HG03521 (cell line): Measurements from ENCODE around the gene SH3TC1.

Source experiments
- ATAC-seq: cut with Tn5 transposase; IDR thresholded peaks from one replicate; pipeline ENCODE4 v1.9.1; 2021; ENCODE audit warnings: mild to moderate bottlenecking, moderate library complexity; ENCODE audit not compliant: unreplicated experiment

SH3TC1 gene

GRCh38 chr4:8227771-8228318 lies 28.8 kb downstream of the SH3TC1 start:
- no peak for ATAC-seq

DNA sequence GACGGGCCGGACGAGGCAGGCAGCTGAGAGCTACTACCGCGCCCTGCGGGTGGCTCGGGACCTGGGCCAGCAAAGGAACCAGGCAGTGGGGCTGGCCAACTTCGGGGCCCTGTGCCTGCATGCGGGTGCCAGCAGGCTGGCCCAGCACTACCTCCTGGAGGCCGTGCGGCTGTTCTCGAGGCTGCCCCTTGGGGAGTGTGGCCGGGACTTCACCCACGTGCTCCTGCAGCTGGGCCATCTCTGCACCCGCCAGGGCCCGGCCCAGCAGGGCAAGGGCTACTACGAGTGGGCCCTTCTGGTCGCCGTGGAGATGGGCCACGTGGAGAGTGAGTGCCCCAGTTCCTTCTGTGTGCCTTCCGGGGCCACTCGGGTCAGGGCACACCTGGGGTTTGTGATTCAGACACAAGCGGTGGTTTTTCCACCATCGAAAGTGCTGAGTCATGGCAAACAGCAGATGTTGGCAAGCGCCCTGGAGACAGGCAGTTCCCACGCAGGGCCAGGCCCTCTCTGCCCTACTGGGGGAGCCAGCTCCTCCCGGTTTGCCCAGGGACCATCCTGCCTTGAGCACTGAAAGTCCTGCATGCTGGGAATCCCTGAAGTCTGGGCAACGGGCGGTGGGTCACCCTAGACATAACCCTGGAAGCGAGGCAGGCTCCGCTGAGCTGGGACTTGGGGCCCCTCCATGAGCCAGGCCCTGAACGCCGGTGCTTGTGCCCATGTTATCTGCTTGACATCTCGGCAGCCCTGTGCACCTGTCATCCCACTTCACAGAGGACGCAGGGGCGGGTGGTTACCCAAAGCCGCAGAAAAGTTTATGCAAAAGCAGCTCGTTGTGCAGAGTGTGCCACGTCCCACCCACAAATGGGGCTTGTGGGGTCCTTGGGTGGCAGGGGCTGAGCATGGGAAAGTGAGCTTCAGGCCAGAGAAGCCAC lies 29.5 kb downstream of the SH3TC1 start:
- ATAC-seq = peak; percentile 47

- no peak for ATAC-seq
Measured at GRCh38 chr4:8229331-8229975, 30.4 kb downstream of the SH3TC1 start.

- no peak for ATAC-seq
Measured at GRCh38 chr4:8230033-8230432, 30.9 kb downstream of the SH3TC1 start.

GRCh38 chr4:8230891-8231290 lies 31.8 kb downstream of the SH3TC1 start:
- no peak for ATAC-seq

DNA sequence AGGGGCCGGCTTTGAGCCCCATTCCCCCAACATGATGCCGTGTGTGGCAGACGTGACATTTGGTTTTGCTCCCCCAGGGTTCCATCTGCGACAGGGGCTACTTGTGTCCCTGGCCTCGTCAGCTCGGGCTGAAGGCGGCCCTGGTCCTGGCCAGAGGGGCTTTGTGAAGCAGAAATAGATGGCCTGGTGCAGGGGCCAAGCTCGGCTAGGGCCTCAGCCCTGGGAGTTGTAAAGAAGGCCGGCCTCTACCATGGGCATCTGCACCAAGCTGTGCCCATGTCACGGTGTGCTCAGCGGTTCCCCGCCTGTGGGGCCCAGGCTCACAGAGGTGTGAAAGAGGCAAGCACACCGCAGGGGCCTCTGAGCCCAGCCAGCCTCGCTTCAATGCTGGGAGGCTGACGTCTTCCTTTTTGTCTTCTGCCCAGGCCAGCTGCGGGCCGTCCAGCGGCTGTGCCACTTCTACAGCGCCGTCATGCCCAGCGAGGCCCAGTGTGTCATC lies 32.5 kb downstream of the SH3TC1 start:
- no peak for ATAC-seq

DNA sequence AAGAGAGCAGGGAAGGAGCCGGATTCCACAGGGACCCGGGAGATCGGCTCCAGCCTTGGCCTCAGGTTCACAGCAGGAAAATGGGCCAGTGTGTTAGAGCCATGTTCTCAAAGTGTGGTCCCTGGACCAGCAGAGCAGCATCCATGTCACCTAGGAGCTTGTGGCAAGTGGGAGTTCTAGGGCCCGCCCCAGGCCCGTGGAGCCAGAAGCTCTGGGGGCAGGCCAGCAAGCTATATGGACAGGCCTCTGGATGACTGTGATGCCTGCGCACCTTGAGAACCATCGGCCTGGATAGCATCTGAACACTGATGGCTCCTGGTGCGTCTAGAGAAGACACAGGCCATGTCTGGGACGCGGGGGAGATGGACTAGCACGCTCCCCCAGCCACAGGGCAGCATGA lies 33.7 kb downstream of the SH3TC1 start:
- no peak for ATAC-seq

GRCh38 chr4:8233672-8234484 lies 34.8 kb downstream of the SH3TC1 start:
- ATAC-seq = no peak

DNA sequence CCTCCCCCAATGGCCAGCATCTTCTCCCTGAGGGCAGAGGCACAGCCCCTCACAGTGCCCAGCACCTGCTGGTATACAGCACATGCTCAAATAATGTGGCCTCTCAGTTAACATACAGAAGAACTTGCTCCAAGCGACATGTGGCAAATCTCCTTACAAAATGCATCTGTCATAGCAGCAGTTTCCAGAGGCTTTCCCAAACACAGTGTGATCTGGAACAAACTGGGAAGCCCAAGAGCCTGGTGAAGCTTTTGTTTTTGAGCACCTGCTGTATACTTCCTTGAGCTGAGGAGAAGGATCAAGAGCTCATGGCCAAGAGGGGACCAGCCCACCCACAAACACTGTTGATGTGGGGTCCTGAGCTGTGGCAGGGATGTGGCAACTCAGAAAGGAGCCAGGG lies 35.6 kb downstream of the SH3TC1 start:
- no peak for ATAC-seq

GRCh38 chr4:8235224-8235623 lies 36.1 kb downstream of the SH3TC1 start:
- no peak for ATAC-seq

- no peak for ATAC-seq
Measured at GRCh38 chr4:8235686-8236085, 36.6 kb downstream of the SH3TC1 start.

- no peak for ATAC-seq
Measured at GRCh38 chr4:8236106-8236919, 37.2 kb downstream of the SH3TC1 start.

- no peak for ATAC-seq
Measured at GRCh38 chr4:8236920-8237195, 37.8 kb downstream of the SH3TC1 start.

GRCh38 chr4:8237256-8237989 lies 38.3 kb downstream of the SH3TC1 start:
- ATAC-seq = no peak

DNA sequence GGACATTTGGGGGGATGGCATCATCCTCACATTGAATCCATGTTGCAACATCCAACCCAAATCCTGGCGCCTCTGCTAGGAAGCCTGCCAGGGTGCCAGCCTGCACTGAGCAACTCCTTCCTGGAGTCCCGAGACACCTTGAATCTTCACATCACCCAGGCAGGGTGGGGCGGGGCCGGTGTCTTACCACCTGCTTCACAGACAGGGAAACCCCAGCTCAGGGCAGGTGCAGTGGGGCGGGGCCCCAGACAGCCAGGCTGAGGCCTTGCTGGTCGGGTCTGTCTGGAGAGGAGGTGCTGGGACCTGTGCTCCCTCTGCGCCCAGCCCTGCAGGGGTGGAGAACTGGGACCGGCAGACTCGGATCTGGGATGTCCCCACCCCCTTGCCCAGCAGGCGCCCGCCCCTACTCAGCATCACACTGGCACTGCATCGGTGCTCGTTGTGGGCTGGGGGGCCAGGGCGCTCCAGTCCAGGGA lies 39.0 kb downstream of the SH3TC1 start:
- ATAC-seq = no peak

GRCh38 chr4:8238515-8239053 lies 39.5 kb downstream of the SH3TC1 start:
- ATAC-seq = no peak

- ATAC-seq = no peak
Measured at GRCh38 chr4:8239226-8239625, 40.1 kb downstream of the SH3TC1 start.

DNA sequence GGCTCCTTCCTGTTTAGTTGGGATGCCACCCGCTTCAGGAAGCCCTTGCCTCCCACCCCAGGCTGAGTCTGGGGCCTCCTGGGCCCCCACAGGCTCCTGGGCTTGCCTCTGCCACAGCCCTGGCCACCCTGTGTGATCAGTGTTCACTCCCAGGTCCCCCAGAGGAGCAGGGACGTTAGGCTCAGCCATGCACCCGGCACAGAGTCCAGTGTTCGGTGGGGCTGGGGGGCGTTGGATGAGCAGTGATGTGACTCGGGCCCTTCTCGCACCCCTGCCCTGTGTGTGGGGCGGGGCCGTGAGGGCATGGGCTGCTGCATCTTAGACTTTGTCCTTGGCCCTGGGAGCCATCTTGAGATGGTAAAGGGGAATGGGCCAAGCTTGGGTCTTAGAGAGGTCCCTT lies 40.6 kb downstream of the SH3TC1 start:
- no peak for ATAC-seq
